CD4-positive, alpha-beta T cell treated with Interleukin-15 for 4 hours (primary cell): Measurements from ENCODE around the gene TRIP11.
A peak's percentile ranks its signal among the peaks of the same experiment; 100 is the strongest.

ENCODE experiments used
- DNase-seq: peaks from one replicate; pipeline ENCODE4 v3.0.0-alpha.2; 2020; ENCODE audit warnings: low spot score

Gene TRIP11

GRCh38 chr14:92010644-92011043 lies 29.2 kb downstream of the TRIP11 start:
- DNase-seq, result no peak

DNA sequence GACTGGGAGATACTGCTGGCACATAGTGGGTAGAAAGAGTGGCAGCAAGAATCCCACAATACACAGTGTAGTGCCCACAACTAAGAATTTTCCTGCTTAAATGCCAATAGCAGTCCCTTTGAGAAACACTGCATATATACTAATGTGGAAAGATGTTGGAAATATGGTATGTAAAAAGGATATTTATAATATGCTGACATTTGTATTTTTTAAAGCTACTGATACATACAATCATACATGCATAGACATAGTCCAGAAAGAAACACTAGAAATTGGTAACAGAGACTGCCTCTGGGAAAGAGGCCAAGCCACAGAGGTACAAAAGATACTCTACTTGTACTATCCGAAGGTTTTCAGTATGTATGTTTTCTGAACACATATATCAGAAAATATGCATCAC lies 30.3 kb downstream of the TRIP11 start:
- DNase-seq, result no peak

DNA sequence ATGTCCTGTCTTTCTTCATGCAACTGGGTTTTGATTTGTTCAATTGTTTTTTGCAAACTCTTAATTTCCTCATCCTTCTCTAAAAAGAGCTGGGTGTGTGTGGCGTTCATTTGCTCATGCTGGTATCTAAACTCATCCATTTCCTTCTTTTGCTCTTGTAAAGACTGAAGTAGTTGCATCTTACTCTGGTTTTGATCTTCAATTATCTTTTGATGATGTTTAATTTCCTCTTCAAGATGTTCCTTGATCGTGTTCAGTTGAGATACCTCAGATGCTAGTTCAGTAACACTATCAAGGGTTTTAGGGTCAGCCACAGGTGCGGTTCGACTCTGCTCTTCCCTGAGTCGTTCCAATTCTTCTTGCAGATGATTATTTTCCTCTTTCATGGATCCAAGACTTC lies 34.8 kb downstream of the TRIP11 start:
- no peak for DNase-seq

DNA sequence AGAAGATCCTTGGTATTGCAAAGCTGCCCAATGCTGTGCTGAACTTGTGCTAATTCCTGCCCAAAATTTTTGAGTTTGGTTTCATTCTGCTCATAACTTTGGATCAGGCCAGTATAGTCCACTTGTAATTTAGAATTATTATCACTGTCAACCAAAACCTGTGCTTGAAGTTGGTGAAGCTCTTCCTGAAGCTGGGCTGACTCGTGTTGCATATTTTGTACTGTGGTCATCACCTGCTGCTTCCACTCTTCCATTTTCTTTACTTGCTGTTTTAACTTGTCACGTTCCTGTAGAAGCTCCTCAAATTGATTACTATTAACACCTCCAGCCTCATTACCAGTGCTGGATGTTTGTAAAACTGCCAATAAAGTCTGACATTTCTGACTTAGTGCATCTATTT lies 35.8 kb downstream of the TRIP11 start:
- no peak for DNase-seq

GRCh38 chr14:91998667-91999570 lies 40.9 kb downstream of the TRIP11 start:
- DNase-seq, result no peak

GRCh38 chr14:91997492-91997891 lies 42.4 kb downstream of the TRIP11 start:
- DNase-seq, result no peak

- DNase-seq, result peak; percentile 51
Measured at GRCh38 chr14:91996948-91997371, 42.9 kb downstream of the TRIP11 start.

- no peak for DNase-seq
Measured at GRCh38 chr14:91987192-91987591, 52.7 kb downstream of the TRIP11 start.

DNA sequence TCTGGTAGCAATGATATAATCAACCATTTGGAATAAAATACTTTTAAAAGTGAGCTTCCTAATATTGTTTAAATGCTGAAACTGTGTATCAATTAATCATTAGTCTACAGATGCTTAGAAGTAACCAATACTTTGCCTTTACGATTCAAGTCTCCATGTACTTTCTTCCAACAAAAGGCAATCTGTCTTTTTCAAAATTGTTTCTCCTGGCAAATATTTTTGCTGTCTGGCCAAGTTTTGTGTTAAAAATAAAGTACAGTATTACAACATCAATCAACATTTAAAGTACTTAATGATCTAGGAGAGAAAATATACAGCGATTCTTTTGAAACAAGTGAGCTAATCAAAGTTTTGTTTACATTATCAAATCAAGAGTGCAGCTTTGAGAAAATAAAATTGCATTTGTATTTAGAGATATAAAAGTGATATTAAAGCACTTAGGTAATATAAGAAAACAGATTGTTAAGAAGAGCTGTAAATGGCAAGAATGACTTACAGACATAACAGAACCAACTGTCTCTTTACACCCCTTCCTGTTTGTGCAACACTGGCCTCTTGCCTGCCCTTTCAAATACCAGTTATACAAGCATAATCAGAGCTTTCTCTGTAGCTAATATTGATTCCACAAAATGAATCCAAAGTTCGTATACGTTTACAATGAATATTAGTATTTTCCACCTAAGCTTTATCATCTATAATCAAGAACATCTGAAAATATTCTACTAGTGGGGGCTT lies 54.2 kb downstream of the TRIP11 start:
- DNase-seq, result no peak

- DNase-seq, result no peak
Measured at GRCh38 chr14:91985008-91985407, 54.9 kb downstream of the TRIP11 start.

DNA sequence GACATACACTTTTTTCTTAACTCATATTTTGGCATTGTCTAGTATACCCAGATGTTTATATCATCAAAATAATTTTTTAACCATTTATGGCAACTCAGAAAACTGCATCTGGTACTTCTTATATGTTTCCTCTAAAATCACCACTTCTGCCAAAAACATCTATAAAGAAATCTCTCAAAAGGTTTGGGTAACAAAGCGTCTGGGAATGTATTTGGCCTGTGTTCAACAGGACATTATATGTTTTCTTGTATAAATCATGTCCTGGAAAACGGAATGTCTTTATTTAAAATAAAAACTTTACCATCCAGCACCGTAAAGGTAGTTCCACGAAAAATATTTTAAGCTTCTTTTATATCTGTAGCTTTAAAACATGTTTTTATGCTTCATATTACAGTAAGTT lies 56.3 kb downstream of the TRIP11 start:
- no peak for DNase-seq

DNA sequence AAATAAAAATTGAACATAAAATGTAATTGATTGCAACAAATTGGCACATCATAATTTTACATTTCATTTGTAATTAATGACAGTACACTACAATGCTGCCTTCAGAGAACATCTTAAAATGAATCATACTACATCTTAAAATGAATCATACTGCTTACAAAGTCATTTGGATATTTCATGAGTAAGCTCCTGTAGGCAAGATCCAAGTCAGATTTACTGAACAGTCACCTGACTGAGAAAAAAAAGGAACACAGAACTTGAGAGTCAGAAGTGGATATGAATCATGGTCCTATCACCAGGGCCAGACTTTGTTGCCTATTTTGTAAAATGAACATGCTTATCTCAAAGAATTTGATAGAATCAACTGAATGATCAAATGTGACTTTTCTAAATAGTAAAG lies 59.7 kb downstream of the TRIP11 start:
- peak; percentile 21 for DNase-seq

DNA sequence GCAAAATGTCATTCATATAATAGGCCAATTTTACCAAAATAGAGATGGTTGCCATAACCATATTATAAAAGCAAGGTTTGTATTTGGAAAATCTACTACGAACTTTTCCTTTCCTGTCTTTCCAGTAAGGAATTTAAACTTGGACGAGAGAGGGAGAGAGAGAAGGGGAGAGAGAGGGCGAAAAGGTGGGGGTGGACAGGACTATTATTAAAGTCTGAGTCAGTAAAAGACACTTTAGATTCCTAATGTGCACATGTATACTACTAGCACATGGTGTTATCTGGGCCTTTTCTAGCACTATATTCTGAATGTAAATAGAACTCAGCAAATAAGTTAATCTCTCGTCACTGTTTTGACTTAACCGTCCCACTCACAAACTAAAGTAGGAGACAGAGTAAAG lies 62.0 kb downstream of the TRIP11 start:
- no peak for DNase-seq

DNA sequence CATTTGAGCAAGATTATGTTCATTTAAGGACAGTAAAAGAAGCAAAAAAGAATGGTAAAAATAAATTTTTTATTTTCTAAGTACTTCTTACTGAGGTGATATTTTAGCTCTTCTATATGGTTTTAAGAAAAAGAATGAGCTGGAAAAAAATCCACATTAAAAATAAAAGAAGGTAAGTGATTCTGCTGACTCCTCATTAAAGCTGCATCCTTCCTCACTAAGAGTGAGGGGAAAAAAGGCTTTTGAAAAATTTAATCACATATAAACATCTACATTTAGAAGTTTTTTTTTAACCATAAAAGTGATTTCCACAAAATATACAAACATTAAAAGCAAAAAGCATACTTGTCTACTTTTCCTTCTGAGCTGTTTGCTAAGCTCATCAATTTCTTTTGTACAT lies 64.1 kb downstream of the TRIP11 start:
- no peak for DNase-seq

DNA sequence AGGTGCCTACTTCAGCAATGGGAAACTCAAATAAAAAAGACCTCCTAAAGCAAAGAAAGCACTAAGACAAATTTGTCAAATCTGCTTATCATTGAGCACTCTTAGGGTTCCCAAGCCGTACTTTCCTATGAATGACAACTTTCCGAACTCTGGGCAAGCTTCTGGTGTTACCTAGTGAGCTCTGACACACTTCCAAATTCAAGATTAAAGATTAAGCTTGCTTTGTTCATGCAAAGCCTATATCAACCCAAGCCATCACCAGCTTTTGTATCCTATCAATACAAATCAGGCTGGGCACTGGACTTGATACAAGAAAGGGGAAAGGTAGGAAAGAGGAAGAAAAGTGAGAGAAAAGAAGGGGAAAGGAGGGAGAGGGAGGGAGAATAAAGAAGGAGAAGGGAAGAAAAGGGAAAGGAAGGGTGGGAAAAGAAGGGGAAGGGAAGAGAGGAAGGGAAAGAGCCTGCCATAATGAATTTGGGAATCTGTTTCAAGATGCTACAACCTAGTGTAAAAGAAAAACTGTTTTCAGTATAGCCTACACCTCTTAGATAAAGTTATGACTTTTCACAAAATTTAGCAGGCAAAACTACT lies 68.6 kb downstream of the TRIP11 start:
- DNase-seq, result no peak

DNA sequence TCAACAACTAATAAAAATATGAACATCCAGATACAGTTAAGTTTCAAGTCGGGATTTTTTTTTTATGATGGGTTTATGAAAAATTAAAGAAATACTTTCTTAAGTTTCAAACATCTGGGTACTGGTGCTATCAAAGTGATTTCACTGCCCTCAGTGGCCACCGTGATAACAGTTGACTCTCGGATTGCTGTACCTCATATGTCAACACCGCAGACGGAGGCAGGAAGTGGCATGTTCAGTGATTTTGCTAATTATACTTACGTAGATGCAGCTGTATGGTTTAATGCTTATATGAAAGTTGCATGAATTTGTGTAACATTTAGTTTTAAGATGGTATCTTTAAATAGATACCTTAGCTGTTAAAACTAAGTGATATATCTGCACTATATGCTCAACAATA lies 71.6 kb downstream of the TRIP11 start:
- DNase-seq, result peak; percentile 41

GRCh38 chr14:91964724-91965123 lies 75.1 kb downstream of the TRIP11 start:
- DNase-seq, result no peak

- no peak for DNase-seq
Measured at GRCh38 chr14:91964011-91964410, 75.8 kb downstream of the TRIP11 start.

DNA sequence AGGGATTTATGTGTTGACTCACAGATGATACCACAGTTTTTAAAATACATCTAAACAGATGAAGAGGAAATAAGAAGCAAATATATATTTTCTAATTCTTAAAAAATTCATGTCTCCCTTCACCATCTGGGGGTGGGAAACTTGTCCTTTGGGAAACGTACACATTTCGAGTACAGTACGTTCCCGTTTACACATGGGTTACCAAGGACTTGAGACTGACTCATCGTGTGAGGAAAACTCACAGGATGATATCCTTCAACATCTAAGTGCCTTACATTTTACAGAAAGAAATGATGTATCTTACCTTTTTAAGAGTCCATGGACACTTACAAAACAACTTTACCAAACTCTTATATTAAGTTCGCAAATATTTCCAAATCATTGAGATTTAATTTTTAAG lies 76.4 kb downstream of the TRIP11 start:
- DNase-seq, result no peak

GRCh38 chr14:91961297-91962220 lies 78.3 kb downstream of the TRIP11 start:
- no peak for DNase-seq

GRCh38 chr14:91957876-91958313 lies 82.0 kb downstream of the TRIP11 start:
- no peak for DNase-seq

DNA sequence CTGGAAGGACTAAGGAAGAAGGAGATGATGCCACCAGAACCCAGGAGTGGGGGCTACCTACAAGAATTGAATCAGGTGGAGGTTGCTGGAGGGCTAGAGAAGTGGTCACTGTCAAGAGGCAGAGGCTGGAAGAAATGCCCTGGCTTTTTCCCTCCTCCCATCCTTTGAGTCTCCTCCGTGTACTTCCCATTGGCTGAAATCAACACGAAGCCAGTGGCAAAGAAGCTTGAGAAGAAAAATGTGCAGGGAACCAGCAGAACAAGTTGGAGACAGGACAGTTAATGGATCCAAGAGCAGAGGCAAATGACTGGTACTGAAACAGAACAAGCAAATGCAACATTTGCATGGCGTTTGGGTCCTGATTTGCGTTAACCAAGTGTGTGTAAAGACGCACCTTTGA lies 83.2 kb downstream of the TRIP11 start:
- no peak for DNase-seq
